Measurements from ENCODE around the gene SLC22A9. TPM values are rescaled to one million over a fixed set of nuclear protein-coding genes. Genes with fewer than 3 reads are reported as not detected.
"Not testable (repeated sequence)": the region's sequence is repeated elsewhere in the genome, so short reads cannot be mapped to it uniquely, and the experiment has no call there.

The SLC22A9 gene
- total RNA-seq (0.18 TPM in 1 of 2 replicates, not detected in the other), polyA plus RNA-seq (0.09 TPM in 1 of 2 replicates, not detected in the other)

DNA sequence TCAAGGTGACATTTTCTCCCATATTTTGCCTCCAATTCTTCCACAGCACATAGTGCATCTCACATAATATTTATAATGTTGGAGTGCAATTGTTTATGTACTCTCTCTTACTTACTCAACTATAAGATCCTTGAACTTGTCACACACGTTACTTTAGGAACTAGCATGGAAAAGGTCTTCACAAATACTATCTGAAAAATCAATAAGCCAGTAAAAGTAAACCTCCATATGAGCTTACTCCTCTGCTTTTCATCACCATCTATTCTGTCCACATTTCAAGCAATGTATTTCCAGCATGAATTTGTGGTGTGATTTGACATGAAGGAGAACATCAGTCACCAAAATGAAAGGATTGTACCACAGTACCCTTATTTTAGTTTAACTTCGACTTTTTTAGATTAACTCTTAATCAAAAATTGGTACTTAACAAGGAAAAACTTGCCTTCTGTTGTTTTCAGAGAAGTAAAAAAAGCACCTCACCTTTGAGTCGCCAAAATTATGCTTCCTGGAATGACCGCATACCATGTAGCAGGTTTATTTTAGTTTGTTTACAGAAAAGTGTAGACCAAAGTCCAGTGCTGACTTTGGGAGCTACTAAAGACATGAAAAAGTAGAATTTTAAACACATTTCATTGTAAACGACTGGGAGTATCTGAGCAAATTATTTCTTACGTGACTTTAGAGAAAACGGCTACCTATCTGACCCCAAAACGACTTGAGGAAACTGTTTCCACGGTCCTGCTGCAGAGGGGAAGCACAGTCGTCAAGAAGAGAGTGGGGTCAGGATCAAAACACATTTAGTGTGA lies at the start of gene SLC22A9:
SLC22A9 (plus strand) TSS at position 621 of the 806 bp plus-strand sequence. CDS start 272 bp downstream, outside the sequence.
- H3K27me3 ChIP-seq: no peaks in the 10 kb centered on the region
- no peaks in the 10 kb centered on the region for H3K9me3 ChIP-seq (ENCODE audit: low read depth)
- no peaks in the 10 kb centered on the region for H3K36me3 ChIP-seq
- DNase-seq (ENCODE audit: low read depth in 1 of 2, low spot score in 1 of 2): no peak
- H3K27ac ChIP-seq: no peak within 1 kb of the TSS
- H3K4me1 ChIP-seq (ENCODE audit: low read depth): no peaks in the 10 kb centered on the region
- TF ChIP-seq CTCF (IDR thresholded peaks at IDR 0.05; ENCODE audit: low read depth, low read length): no peak
- H3K4me3 ChIP-seq: no peak within 1 kb of the TSS

GRCh38 chr11:63321723-63322122 lies 47.9 kb upstream of the SLC22A9 start:
- Histone ChIP-seq H3K4me3 (no peak overlapping the region), H3K9me3 (ENCODE audit: low read depth) (no peaks in the 10 kb centered on the region), H3K4me1 (ENCODE audit: low read depth) (no peaks in the 10 kb centered on the region), H3K27me3 (no peaks in the 10 kb centered on the region), H3K36me3 (no peaks in the 10 kb centered on the region), H3K27ac (no peak overlapping the region)
- DNase-seq (ENCODE audit: low read depth in 1 of 2, low spot score in 1 of 2): no peak
- no peak for TF ChIP-seq CTCF (IDR thresholded peaks at IDR 0.05; ENCODE audit: low read depth, low read length)

DNA sequence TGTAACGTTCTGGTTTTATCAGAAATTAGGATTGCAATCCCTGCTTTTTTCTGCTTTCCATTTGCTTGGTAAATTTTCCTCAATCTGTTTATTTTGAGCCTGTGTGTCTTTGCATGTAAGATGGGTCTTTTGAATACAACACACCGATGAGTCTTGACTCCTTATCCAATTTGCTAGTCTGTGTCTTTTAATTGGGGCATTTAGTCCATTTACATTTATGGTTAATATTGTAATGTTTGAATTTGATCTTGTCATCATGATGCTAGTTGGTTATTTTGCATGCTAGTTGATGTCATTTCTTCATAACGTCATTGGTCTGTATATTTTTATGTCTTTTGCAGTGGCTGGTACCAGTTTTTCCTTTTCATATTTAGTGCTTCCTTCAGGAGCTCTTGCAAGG lies 34.5 kb upstream of the SLC22A9 start:
- H3K4me1 ChIP-seq (ENCODE audit: low read depth); H3K27me3 ChIP-seq; H3K4me3 ChIP-seq; H3K36me3 ChIP-seq; H3K27ac ChIP-seq; DNase-seq (ENCODE audit: low read depth in 1 of 2, low spot score in 1 of 2); H3K9me3 ChIP-seq (ENCODE audit: low read depth): not testable (repeated sequence)

DNA sequence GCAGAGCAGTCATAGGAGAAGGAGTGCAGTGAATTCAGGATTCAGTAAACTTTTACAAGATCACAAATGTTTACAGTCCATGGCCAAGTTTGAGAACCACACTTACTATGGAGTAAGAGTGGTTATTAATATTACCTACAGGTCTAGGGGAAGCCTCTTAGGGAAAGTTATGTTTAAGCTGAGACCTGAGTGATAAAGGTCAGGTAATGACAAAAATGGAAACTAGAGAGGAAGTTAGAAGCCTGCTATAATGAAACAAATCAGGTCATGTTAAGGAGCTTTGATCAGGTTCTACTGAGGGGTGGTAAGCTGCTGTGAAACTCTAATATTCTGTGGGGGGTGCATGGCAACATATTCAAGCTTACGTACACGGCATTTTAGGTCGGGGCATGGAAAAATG lies 32.5 kb upstream of the SLC22A9 start:
- no peak for DNase-seq (ENCODE audit: low read depth in 1 of 2, low spot score in 1 of 2)
- Histone ChIP-seq H3K4me1 (ENCODE audit: low read depth) (no peaks in the 10 kb centered on the region), H3K27ac (no peak overlapping the region), H3K4me3 (no peak overlapping the region), H3K9me3 (ENCODE audit: low read depth) (no peaks in the 10 kb centered on the region), H3K27me3 (no peaks in the 10 kb centered on the region), H3K36me3 (no peaks in the 10 kb centered on the region)
- TF ChIP-seq CTCF (IDR thresholded peaks at IDR 0.05; ENCODE audit: low read depth, low read length): no peak

GRCh38 chr11:63343130-63343529 lies 26.5 kb upstream of the SLC22A9 start:
- H3K4me3 ChIP-seq: no peak overlapping the region
- TF ChIP-seq CTCF (IDR thresholded peaks at IDR 0.05; ENCODE audit: low read depth, low read length): no peak
- H3K27ac ChIP-seq: no peak overlapping the region
- no peaks in the 10 kb centered on the region for H3K9me3 ChIP-seq (ENCODE audit: low read depth)
- H3K27me3 ChIP-seq: no peaks in the 10 kb centered on the region
- DNase-seq (ENCODE audit: low read depth in 1 of 2, low spot score in 1 of 2): no peak
- H3K4me1 ChIP-seq (ENCODE audit: low read depth): no peaks in the 10 kb centered on the region
- H3K36me3 ChIP-seq: no peaks in the 10 kb centered on the region

- no peak overlapping the region for H3K27ac ChIP-seq
- no peak overlapping the region for H3K4me3 ChIP-seq
- no peaks in the 10 kb centered on the region for H3K27me3 ChIP-seq
- no peaks in the 10 kb centered on the region for H3K9me3 ChIP-seq (ENCODE audit: low read depth)
- H3K4me1 ChIP-seq (ENCODE audit: low read depth): no peaks in the 10 kb centered on the region
- no peaks in the 10 kb centered on the region for H3K36me3 ChIP-seq
- DNase-seq (ENCODE audit: low read depth in 1 of 2, low spot score in 1 of 2): no peak
- TF ChIP-seq CTCF (IDR thresholded peaks at IDR 0.05; ENCODE audit: low read depth, low read length): no peak
Observed at GRCh38 chr11:63352144-63352543, 17.4 kb upstream of the SLC22A9 start.

All from cardiac muscle cell (in vitro differentiated cells and primary cell).